HL-60 (cell line): ENCODE measurements around the gene STK24.

Experiments used
- POLR2AphosphoS5 ChIP-seq: IDR thresholded peaks from 2 replicates; pipeline ENCODE4 v1.6.1; 2012; ENCODE audit warnings: low read depth
- TF ChIP-seq, protein P1 (sequence below): IDR thresholded peaks from one replicate; pipeline ENCODE4 v1.5.1; 2011; ENCODE audit warnings: low read length, control low read depth, inconsistent platforms; ENCODE audit not compliant: insufficient read depth

DNA sequence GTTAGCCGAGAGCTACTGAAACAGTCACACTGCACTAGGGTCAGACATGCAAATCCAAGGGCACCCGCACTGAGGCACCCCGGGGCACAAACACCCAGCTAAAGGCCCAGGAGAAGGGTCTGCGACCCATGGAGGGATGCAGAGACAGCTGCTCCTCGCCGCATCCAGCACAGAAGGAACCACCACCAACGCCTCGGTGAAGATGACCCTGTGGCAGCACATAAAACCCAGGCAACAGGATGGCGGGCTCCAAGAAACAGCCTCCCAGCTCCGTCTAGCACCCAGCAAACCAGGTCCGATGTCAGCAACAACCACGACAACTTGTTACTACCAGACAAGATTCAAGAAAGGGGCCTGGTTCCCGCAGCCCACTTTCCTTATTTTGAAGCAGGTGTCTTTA lies 82.1 kb downstream of the STK24 start:
- TF ChIP-seq, protein P1, sequence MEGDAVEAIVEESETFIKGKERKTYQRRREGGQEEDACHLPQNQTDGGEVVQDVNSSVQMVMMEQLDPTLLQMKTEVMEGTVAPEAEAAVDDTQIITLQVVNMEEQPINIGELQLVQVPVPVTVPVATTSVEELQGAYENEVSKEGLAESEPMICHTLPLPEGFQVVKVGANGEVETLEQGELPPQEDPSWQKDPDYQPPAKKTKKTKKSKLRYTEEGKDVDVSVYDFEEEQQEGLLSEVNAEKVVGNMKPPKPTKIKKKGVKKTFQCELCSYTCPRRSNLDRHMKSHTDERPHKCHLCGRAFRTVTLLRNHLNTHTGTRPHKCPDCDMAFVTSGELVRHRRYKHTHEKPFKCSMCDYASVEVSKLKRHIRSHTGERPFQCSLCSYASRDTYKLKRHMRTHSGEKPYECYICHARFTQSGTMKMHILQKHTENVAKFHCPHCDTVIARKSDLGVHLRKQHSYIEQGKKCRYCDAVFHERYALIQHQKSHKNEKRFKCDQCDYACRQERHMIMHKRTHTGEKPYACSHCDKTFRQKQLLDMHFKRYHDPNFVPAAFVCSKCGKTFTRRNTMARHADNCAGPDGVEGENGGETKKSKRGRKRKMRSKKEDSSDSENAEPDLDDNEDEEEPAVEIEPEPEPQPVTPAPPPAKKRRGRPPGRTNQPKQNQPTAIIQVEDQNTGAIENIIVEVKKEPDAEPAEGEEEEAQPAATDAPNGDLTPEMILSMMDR = no peak
- TF ChIP-seq POLR2AphosphoS5 = no peak
